Fibroblast of skin of left quadriceps (primary cell): Measurements from ENCODE around the gene SNAPIN.

Experiments used
- DNase-seq, 2 experiments: peaks; one replicate each; pipeline ENCODE4 v3.0.0-alpha.2; 2013; ENCODE audit warnings: low read depth in 2 of 2

SNAPIN gene, protein sequence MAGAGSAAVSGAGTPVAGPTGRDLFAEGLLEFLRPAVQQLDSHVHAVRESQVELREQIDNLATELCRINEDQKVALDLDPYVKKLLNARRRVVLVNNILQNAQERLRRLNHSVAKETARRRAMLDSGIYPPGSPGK

DNA sequence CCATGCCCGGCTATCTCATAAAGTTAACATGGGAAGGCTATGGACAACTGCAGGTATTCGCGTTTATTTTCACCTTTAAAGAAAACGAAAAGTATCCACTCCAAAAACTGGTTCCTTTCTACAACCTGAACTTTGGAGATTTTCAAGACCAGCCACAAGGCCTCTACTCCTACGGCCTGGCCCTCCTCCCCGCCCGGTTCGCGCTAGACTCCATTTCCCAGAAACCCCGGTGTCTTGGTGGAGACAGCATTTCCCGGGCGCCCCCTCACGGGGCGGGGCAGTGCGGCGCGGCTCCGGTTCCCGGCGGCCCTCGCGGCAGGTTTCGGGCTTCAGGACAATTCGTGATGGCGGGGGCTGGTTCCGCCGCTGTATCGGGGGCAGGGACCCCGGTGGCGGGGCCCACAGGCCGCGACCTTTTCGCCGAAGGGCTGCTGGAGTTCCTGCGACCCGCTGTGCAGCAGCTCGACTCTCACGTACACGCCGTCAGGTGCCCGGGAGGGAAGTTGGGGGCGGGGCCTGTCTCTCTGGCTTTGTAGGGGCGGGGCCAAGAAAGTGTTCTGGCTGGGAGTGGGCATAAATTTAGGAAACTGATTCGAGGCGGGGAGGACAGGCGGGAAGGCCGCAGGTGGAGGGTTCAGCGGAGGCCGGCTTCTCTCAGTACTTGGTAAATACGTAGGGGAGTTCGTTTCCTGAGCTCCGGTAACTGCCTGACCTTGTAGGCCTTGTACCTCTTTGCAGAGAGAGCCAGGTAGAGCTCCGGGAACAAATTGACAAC lies at the start of gene SNAPIN:
SNAPIN (plus strand) TSS at position 304 of the 775 bp plus-strand sequence; CDS start at position 345, 41 bp downstream.
- DNase-seq = peak; percentile 67 to 73

DNA sequence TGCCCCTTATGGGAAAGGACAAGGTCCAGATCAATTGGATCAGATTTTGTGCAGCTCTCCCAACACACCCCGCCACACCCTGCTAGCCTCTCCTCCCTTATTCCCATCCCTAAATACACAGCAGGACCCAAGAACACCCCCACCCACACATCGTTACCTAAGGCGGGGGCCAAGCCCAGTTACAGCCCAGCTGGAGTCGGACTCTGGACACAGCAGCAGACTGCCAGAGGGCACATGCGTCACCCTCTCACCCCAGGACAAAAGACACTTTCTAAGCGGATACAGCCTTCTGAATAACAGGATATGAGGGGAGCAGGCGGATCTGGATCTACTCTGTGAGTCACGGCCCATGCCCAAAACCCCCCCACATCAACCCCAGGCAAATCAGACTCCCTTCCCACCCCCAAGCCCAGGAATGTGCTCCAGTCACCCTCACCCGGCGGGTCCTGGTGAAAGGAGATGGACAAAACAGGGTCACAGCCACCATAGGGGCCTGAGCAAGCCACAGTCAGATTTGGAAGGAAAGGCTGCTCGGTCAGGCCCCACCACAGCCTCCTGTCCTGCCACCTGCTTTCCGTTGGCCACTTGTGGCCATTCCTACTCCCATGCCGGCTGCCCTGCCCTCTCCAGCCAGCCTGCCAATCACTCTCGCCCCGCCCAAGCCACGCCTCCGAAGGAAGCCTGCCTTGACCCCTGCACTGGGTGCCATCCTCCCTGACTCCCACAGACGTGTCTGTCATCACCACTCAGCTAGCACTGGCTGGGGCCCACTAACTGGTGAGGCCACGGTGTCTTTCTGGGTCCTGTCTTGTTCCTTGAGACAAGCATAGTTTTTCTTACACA lies 49.5 kb upstream of the SNAPIN start:
- peak; percentile 50 to 55 for DNase-seq

DNA sequence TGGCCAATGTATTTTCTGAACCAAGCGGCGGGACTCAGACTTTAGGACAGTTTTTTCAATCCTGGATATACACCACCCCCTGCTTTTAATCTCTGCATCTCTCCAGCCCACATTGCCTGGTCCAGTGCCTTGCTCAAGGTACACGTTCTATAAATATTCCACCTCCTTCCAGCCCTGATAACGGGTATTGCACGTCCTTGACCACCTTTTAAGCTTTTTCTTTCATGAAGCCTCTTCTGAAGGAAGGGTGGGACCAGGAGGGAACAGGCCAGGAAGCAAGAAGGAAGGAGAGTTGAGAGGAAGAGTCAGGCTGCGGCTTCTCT lies 49.0 kb upstream of the SNAPIN start:
- no peak for DNase-seq

DNA sequence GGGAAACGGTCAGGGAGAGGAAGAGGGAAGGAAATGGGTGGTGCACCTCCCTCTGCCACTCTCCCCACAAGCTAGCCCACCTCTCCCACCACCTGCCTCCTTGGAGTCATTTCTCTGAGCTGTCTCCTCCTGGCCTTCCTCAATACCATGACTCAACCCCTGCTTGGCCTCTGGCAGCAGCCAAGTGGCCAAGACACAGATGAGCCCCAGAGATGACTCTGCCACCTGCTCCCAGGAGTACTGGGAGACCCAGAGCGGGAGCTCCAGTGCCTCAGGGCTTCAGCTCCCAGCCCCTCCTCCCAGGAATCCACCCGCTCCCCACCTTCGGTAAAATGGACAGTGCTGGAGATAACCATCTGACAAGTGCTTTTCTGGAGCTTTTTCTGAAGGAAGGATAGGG lies 48.2 kb upstream of the SNAPIN start:
- no peak for DNase-seq

DNA sequence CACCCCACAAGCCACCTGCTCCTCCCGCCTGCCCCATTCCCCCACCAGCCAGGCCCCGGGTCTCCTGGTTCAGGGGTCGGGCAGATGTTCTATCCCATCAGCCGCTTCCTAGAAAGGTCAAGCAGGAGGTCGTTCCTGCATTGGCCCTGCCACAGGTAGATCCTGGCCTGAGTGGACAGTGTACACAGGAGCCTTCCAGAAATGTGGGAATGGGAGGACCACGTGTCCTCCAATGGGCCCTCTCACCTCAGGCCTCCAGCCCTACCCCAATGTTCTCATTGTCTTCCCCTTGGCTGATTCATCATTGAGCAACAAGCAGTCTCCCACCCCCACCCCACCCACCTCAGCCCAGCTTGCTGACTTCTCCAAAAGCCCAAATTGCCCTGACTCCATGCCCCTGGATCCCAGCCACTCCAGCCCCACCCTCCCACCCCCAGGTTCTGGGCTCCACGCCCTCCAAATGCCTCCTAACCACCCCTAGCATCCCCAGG lies 47.6 kb upstream of the SNAPIN start:
- DNase-seq = no peak

DNA sequence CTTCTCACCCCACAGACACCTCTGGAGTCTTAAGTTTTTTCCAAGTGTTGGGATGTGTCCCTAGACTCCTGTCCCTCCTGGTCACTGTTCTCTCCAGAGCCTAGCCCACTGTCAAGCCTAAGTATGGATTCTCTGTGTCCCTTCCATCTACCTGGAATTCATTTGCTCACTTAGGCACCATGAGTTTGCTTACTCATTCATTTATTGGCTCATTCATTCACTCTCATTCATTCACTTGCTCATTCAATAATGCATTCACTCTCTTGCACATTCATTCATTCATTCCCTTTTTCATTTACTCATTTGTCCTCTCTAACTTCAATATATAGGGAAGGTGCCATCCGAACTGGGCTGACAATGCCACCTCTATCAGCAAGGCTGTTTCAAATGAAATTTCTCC lies 47.1 kb upstream of the SNAPIN start:
- no peak for DNase-seq

DNA sequence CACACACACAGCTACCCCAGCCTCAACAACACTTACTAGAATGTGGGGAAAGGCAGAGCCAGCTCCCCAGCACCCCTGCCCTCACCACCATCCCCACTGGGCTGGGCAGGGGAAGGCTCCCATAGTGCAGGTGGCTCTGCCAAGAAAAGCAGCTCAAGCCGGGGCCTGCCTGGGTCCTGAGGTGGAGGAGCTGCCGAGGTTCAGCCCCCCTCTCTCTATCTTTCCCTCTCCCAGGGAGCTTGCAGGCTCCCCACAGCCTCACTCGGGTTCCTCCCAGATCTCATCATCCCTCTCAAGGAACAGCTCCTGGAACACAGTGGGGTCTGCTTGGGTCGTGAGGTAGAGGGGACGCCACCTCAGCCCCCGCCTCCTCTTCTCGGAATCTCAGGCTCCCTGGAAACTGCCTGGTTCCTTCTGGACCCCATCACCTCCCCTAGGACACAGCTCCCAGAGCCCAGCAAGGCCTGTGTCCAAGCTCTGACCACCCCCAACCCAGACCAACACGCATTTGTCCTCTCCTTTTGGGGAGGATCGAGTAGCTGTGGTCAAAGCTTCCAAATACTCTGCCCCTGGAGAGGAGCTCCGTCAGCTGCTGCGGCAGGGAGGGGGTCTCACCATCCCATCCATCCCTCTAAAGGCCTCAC lies 46.3 kb upstream of the SNAPIN start:
- DNase-seq = no peak

DNA sequence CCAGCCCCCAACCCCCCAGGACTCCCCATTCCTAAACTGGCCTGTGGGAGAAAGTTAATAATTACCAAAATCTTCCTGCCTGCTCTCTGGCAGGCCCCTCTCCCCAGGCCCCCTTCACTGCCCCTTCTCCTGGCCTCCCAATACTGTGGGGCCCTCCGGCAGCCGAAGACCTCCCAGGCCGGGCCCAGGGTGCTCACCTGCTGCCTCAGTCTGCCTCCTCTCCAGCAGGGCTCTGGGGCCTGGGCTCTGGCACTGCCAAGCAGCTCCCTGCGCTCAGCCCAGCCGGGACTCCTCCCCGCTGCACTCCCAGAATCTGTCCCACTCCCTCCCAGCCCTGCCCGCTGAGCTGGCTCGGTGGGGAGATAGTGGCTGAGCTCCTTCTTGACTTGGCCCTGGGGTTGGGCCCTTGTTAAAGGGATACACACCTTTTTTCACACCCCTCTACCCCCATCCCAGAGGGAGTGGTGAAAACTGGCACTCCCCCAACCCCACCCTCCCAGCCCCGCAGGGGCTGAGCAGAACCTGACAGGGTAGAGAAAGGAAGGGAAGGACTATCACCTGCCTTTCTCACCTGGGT lies 45.7 kb upstream of the SNAPIN start, which contains the start of gene S100A16:
S100A16 (minus strand) TSS at position 383 of the 577 bp plus-strand sequence. CDS start 4,986 bp downstream, outside the sequence.
- DNase-seq = no peak

DNA sequence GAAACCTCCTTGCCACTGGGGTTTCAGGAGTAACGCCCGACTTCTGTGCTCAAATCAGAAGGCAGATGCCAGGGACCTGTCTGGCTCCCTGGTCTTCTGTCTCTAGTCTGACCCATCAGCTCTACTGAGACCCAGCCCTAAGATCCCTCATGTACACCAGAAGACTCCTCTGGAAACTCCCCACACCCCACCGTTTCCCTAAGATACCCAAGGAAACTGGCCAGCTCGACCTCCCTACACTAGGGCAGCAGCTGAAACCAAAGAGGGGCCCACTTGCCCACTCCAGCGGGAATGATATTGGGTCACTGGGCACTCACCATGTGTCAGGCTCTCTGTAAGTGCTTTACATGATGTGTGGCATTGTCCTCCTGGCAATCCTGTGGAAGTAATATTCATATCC lies 45.1 kb upstream of the SNAPIN start:
- DNase-seq = no peak

DNA sequence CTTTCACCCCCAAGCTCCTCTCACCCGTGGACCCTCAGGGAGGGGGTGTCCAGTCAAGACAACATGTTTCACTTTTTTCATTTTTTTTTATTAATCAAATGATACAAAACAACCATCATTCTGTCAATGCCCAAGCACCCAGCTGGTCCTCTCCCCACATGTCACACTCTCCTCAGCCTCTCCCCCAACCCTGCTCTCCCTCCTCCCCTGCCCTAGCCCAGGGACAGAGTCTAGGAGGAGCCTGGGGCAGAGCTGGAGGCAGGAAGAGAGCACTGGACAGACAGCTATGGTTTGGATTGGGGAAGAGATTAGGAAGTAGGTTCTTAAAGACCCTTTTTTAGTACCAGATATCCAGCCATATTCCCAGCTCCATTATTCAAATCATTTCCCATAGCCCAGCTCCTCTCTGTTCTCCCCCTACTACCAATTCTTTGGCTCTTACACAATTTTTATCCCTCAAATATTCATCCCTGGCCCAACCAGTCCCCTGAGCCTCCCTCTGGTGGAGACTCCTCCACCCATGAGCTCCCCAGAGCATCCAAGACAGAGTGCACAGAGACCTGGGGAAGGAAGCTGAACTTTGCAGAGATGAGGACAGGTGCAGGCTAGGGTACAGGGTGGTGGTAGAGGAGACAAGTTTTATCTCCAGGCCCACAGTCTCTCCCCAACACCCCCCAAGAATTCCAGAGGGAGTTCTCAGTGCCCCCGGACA lies 44.2 kb upstream of the SNAPIN start:
- no peak for DNase-seq

DNA sequence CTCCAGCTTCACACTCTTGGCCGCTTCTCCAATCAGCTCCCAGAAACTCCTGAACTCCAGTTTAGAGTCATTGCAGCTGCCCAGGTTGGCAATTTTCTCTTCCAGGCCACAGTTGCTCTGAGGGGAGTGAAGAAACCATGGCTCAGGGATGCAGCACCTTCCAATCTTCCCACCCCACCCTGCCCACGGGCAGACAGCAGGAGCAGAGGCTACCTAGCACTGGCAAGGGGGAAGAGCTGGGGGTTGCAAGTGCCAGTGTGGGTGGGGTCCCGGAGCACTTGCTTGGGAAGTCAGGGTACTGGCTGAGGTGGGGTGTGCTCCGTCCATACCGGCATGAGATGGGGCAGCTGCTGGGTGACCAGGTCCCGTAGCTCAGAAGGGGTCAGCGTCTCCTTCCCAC lies 43.6 kb upstream of the SNAPIN start:
- DNase-seq = no peak

DNA sequence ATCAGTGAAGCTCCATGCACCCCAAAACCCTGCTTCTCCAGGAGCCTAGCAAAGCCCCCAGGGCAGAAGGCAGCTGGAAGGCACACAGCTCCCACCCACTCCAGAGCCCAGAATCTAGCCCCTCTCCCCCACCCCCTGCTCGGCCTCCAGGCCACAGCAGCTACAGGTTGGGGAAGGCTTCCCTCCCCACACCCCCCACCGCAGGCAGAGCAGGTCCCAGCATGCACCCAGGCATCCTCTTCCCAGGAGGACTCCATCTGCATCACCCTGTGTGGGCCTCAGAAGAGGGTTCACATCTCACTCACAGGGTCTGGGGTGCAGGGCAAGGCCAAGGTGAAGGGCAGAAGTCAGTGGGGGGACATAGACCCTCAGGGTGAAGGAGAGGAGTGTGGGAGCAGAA lies 43.1 kb upstream of the SNAPIN start:
- DNase-seq = no peak

DNA sequence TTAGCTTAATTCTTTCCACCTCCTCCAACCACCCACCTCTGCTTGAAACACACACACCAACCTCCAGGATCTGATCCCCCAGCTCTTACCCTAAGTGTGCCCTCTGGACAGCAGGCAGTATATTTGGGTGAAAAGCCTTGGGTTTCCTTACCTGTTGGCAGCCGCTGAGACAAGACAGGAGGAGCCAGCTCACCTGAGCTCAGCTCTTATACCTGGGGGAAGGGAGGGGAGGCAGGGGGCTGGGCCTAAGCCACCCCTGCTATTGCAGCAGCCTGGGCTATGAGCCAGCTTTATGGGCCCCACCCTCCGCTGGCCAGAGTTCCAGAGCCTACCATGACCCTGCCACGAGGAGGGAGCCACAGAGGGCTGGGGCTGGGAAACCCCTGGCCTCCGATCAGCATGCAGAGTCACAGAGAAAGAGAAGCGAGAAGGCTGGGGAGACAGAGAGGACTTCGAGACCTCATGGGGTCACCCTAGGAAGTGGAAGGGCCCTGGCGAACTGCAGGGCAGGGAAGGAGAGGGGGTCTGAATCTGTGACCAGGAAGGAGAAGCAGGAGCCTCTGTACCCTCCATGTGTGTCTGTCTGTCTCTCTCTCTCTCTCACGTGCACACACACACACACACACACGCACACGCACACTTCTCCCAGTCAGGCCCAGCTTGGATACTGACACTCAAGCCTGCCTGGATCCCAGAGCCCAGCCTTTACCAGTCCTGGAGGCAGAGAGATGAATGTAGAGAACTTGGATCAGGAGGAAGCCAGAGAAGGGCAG lies 42.2 kb upstream of the SNAPIN start, which contains the start of gene S100A14:
S100A14 (minus strand) TSS at position 182 of the 773 bp plus-strand sequence. CDS start 467 bp downstream, outside the sequence.
- no peak for DNase-seq

DNA sequence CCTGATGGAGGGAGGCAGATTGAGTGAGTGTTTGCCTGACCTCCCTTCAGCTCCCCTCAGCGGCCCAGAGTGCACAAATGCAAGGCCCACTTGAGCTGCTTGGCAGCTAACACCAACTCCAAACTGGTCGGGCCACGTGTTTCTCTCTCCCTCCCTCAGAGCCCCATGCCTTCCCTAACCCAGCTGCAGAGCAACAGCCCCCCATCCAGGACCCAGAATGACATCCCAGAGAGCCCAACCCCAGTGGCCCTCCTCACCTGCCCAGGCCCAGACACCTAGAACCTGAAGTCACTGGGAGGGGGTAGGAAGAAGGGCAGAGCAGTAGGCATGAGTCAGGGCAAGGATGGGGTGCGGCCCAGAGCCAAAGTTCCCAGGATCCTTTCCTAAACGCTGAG lies 41.6 kb upstream of the SNAPIN start:
- no peak for DNase-seq

DNA sequence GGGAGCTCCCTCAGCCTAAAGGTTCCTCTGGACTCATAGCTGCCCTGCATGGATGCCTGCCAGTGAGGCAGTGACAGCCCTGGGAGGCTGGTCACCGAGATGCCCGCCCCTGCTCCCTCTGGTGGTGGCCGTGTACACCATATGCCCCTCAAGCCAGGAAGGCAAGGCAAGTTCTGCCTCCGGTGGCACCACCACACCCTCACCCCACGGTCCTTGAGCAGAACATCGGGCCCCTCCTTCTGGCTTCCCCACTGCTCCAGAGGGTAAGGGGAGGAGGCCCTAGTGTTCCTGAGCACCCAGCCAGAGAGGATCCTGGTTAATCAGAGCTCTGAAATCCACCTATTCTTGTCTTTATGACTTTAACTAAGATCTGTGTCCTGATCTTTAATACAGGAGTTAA lies 40.8 kb upstream of the SNAPIN start:
- DNase-seq = no peak

DNA sequence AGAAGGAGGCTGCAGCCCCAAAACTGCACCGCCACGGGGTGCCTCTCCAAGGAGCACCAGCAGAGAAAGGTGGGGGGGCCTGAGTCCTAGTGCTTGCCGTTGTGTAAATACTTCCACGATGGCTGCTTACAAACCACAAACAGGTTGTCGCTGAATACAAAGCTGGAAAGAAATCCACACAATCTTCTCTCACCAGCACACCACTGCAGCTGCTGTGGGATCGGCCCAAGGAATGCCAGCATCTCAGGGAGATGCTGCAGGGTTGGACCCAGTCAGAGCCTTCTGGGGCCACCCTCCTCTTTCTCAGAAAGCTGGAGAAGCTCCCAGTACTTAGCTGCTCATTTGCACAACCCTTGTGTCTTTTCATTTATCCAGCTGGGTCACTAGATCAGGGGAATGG lies 39.3 kb upstream of the SNAPIN start:
- DNase-seq = no peak

DNA sequence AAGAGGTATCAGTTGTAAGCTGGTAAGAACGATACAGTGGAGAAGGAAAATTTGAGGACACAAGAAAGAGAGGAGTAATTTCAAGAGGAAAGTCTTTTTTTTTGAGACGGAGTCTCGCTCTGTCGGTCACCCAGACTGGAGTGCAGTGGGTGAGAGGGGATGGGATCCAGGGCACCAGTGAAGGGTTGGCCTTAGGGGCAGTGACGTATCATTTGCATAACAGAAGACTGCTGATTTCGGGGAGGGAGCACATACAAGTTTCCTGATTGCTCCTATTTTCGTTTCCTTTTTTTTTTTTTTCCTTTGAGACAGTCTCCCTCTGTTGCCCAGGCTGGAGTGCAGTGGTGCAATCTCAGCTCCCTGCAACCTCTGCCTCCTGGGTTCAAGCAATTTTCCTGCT lies 35.4 kb upstream of the SNAPIN start:
- DNase-seq = no peak

DNA sequence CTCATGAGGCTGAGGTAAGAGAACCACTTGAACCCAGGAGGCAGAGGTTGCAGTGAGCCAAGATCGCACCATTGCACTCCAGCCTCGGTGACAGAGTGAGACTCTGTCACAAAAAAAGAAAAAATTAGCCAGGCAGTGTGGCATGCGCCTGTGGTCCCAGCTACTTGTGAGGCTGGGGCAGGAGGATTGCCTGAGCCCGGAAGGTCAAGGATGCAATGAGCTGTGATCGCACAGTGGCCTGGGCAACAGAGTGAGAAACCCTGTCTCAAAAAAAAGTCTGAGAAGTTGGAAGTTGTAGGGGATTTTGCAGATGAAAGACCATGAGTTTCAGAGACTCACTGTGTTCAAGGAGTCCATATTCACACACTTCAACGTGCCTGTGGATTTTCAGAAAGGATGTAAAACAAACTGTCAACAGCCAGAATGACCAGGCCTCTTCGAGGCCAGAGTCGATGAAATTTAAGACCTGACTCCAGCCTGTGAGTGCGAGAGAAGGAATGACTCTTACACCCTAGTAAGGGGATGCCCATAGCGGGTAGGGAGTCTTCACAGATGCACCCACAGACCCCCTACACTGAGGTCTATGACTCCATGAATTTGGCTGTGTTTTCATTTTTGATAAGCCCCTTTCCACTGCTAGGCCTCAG lies 33.4 kb upstream of the SNAPIN start:
- no peak for DNase-seq

DNA sequence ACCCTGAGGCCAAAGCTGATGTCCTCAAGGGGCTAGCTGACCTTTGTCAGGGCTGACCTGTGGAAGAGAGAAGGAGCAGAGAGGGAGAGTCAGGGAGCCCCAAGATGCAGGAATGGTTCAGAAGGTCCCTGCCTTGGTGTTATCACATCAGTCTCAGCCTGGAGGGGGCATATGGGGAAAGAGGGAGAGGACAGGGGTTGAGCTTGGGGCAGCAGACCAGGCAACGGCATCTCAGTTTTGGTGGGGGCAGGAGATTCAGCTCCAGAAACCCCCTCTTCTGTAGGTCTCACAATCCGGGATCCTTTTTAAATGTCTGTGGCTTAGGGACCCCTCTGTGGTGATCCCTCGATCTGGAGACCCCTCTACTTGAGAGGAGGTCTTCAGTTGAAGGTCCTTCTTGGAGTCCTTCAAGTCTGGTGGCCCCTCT lies 32.0 kb upstream of the SNAPIN start:
- DNase-seq = no peak
